ENCODE measurements around the gene DPYSL5.

The DPYSL5 gene

GRCh38 chr2:26847655-26848335, at the start of gene DPYSL5:
TSS of gene DPYSL5 (plus strand) at chr2:26848132. CDS start at chr2:26898500, 50,368 bp downstream.
- in situ Hi-C loops (cut with HindIII; ENCODE audit: low sequenced_read_pairs), result no loop called here
- TF ChIP-seq, protein P1, sequence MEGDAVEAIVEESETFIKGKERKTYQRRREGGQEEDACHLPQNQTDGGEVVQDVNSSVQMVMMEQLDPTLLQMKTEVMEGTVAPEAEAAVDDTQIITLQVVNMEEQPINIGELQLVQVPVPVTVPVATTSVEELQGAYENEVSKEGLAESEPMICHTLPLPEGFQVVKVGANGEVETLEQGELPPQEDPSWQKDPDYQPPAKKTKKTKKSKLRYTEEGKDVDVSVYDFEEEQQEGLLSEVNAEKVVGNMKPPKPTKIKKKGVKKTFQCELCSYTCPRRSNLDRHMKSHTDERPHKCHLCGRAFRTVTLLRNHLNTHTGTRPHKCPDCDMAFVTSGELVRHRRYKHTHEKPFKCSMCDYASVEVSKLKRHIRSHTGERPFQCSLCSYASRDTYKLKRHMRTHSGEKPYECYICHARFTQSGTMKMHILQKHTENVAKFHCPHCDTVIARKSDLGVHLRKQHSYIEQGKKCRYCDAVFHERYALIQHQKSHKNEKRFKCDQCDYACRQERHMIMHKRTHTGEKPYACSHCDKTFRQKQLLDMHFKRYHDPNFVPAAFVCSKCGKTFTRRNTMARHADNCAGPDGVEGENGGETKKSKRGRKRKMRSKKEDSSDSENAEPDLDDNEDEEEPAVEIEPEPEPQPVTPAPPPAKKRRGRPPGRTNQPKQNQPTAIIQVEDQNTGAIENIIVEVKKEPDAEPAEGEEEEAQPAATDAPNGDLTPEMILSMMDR (IDR thresholded peaks at IDR 0.05; ENCODE audit: low read depth, low read length), result no peak
- no peak within 1 kb of the TSS for H3K4me3 ChIP-seq (ENCODE audit: low read depth, low read length)
- no peak for DNase-seq (ENCODE audit: low read depth, low spot score)

GRCh38 chr2:26801328-26801727, 46.6 kb upstream of the DPYSL5 start:
- in situ Hi-C loops (cut with HindIII; ENCODE audit: low sequenced_read_pairs), result no loop called here
- DNase-seq (ENCODE audit: low read depth, low spot score), result no peak
- H3K4me3 ChIP-seq (ENCODE audit: low read depth, low read length), result no peak overlapping the region
- TF ChIP-seq, protein P1 (IDR thresholded peaks at IDR 0.05; ENCODE audit: low read depth, low read length), result no peak

DNA sequence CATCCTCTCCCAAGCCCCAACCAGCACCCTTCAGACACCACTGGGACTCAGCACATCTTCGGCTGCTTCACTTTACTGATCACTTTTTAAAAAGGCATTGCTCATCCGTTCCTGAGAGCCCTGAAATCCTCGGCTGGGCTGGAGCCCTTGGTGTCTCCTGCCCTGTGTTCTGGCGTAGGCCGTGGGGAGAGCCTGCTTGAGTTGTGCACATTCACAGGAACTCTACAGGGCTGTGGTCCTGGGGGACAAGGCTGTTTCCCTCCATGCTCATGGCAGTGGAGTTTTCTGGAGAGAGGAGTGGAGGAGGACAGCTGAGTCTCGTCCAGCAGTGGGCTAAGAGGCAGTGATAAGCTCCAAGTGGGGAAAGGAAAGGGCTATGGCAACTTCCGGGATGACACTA, 46.1 kb upstream of the DPYSL5 start:
- TF ChIP-seq, protein P1 (IDR thresholded peaks at IDR 0.05; ENCODE audit: low read depth, low read length), result no peak
- H3K4me3 ChIP-seq (ENCODE audit: low read depth, low read length), result no peak overlapping the region
- in situ Hi-C loops (cut with HindIII; ENCODE audit: low sequenced_read_pairs), result no loop called here
- DNase-seq (ENCODE audit: low read depth, low spot score), result no peak

DNA sequence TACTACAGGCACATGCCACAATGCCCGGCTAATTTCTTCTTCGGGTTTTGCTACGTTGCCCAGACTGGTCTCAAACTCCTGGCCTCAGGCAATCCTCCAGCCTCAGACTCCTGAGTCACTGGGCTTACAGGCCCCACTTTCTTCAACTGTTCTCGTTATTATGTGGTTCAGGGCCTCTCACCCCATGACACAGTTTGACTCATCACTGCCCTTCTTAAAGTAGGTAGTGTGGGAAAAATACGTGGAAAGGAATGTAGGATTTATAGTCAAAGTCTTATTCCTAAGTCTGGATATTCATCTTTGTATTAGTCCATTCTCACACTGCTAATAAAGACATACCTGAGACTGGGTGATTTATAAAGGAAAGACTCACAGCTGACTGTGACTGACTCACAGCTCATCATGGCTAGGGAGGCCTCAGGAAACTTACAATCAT, 42.7 kb upstream of the DPYSL5 start:
- in situ Hi-C loops (cut with HindIII; ENCODE audit: low sequenced_read_pairs), result no loop called here
- no peak overlapping the region for H3K4me3 ChIP-seq (ENCODE audit: low read depth, low read length)
- peak; percentile 76 for DNase-seq (ENCODE audit: low read depth, low spot score)
- TF ChIP-seq, protein P1 (IDR thresholded peaks at IDR 0.05; ENCODE audit: low read depth, low read length), result no peak

GRCh38 chr2:26807788-26808460, 40.0 kb upstream of the DPYSL5 start:
- in situ Hi-C loops (cut with HindIII; ENCODE audit: low sequenced_read_pairs), result no loop called here
- no peak for DNase-seq (ENCODE audit: low read depth, low spot score)
- TF ChIP-seq, protein P1 (IDR thresholded peaks at IDR 0.05; ENCODE audit: low read depth, low read length), result no peak
- no peak overlapping the region for H3K4me3 ChIP-seq (ENCODE audit: low read depth, low read length)

- TF ChIP-seq, protein P1 (IDR thresholded peaks at IDR 0.05; ENCODE audit: low read depth, low read length), result no peak
- in situ Hi-C loops (cut with HindIII; ENCODE audit: low sequenced_read_pairs), result no loop called here
- DNase-seq (ENCODE audit: low read depth, low spot score), result no peak
- H3K4me3 ChIP-seq (ENCODE audit: low read depth, low read length), result no peak overlapping the region
Measured at GRCh38 chr2:26809211-26809610, 38.7 kb upstream of the DPYSL5 start.

Data from astrocyte of the spinal cord (primary cell).